A673 (cell line): Measurements from ENCODE around the gene POLR1D. TPM values are rescaled to one million over a fixed set of nuclear protein-coding genes. Genes with fewer than 3 reads are reported as not detected.

Source experiments
- BruUV-seq: library from RNA; stranded (reverse); fragments of 400-500 nt; replicated peaks from 2 replicates; lab custom pipeline; 2021; lab: Mats Ljungman, UMichigan
- CTCF ChIA-PET: fragments of 300-600 bp; sonication (Branson Sonifier 250); formaldehyde crosslinking; loops from one replicate; lab custom pipeline; 2022; ENCODE audit warnings: antibody characterized with exemption; lab: Charles Lee
- POLR2A ChIA-PET: fragments of 300-600 bp; sonication (Branson Sonifier 250); formaldehyde crosslinking; loops from one replicate; lab custom pipeline; 2022; ENCODE audit warnings: antibody characterized with exemption; ENCODE audit not compliant: low non-redundant PET; lab: Charles Lee
- DNase-seq: peaks from one replicate; pipeline ENCODE4 v3.0.0-alpha.2; 2015; ENCODE audit warnings: low spot score
- H3K27ac ChIP-seq: fragments of 200-600 bp; sonication (generic); 2 replicates; pipeline ENCODE4 v1.5.1; 2016; ENCODE audit warnings: mixed run types, low read depth, mild to moderate bottlenecking, mixed read lengths, antibody characterized with exemption, low read length; ENCODE audit not compliant: poor library complexity, severe bottlenecking
- H3K27me3 ChIP-seq: fragments of 200-600 bp; sonication (generic); replicated peaks from 2 replicates; pipeline ENCODE4 v1.6.1; 2017; ENCODE audit warnings: mixed run types, low read depth, mild to moderate bottlenecking, mixed read lengths, antibody characterized with exemption, low read length; ENCODE audit not compliant: insufficient read depth, poor library complexity
- H3K36me3 ChIP-seq: fragments of 200-600 bp; sonication (generic); 2 replicates; pipeline ENCODE4 v1.6.1; 2016; ENCODE audit warnings: mixed run types, mild to moderate bottlenecking, mixed read lengths, antibody characterized with exemption, low read length; ENCODE audit not compliant: insufficient read depth, poor library complexity, severe bottlenecking
- H3K4me1 ChIP-seq: fragments of 200-600 bp; sonication (generic); 2 replicates; pipeline ENCODE4 v1.6.1; 2017; ENCODE audit warnings: mixed run types, mild to moderate bottlenecking, mixed read lengths, antibody characterized with exemption, low read length; ENCODE audit not compliant: insufficient read depth, poor library complexity, severe bottlenecking
- H3K4me3 ChIP-seq: fragments of 200-600 bp; sonication (generic); 2 replicates; pipeline ENCODE4 v1.5.1; 2016; ENCODE audit warnings: low read depth, mixed run types, mild to moderate bottlenecking, mixed read lengths, low read length; ENCODE audit not compliant: poor library complexity, severe bottlenecking
- H3K9me3 ChIP-seq: fragments of 200-600 bp; sonication (generic); 2 replicates; pipeline ENCODE4 v1.6.1; 2016; ENCODE audit warnings: mixed run types, low read depth, mild to moderate bottlenecking, mixed read lengths, antibody characterized with exemption, low read length; ENCODE audit not compliant: poor library complexity, severe bottlenecking
- CTCF ChIP-seq: fragments of 300-800, 200-600 bp; sonication (generic); conservative IDR thresholded peaks from 2 replicates; pipeline ENCODE4 v1.5.1; 2017; ENCODE audit warnings: low read depth, mild to moderate bottlenecking, antibody characterized with exemption, low read length, moderate library complexity, mixed read lengths
- EZH2 ChIP-seq: fragments of 200-600 bp; sonication (generic); IDR thresholded peaks from 2 replicates; pipeline ENCODE4 v1.6.1; 2017; ENCODE audit warnings: borderline replicate concordance, low read depth, mild to moderate bottlenecking, mixed read lengths, antibody characterized with exemption, low read length; ENCODE audit not compliant: poor library complexity, severe bottlenecking
- intact Hi-C: fragments of 100-400 bp; cut with micrococcal nuclease; formaldehyde crosslinking; loops from one replicate; pipeline ENCODE4 v1.10.0; 2022; ENCODE audit not compliant: unreplicated experiment
- total RNA-seq: library from RNA; stranded (reverse); gene quantifications from 2 replicates; pipeline ENCODE4 v1.2.3, GENCODE V29; 2021

POLR1D gene
- total RNA-seq, 1 experiment from 2014 or later: 116 TPM

- no peak for DNase-seq
- intact Hi-C loops: no loop called here
- CTCF ChIA-PET: no interaction called here
- no peak for TF ChIP-seq EZH2
- Histone ChIP-seq H3K4me1 (no peaks in the 10 kb centered on the region), H3K27me3 (no peaks in the 10 kb centered on the region), H3K27ac (no peak overlapping the region), H3K4me3 (no peak overlapping the region), H3K9me3 (peaks cover 3% of the 10 kb centered on the region), H3K36me3 (no peaks in the 10 kb centered on the region)
- POLR2A ChIA-PET: no interaction called here
- BruUV-seq: no TSS peak
These were observed 47.0 kb upstream of the POLR1D start for GRCh38 chr13:27574661-27575060.

- DNase-seq: no peak
These were observed 43.3 kb upstream of the POLR1D start for GRCh38 chr13:27578121-27579030.

GRCh38 chr13:27583645-27584044 lies 38.0 kb upstream of the POLR1D start:
- TF ChIP-seq EZH2 (no peak), CTCF (no peak)
- H3K4me3 ChIP-seq: no peak overlapping the region
- H3K36me3 ChIP-seq: no peaks in the 10 kb centered on the region
- intact Hi-C loops: no loop called here
- H3K9me3 ChIP-seq: no peaks in the 10 kb centered on the region
- BruUV-seq: no TSS peak
- DNase-seq: peak; percentile 24
- H3K27me3 ChIP-seq: no peaks in the 10 kb centered on the region
- no peak overlapping the region for H3K27ac ChIP-seq
- H3K4me1 ChIP-seq: peaks cover 6% of the 10 kb centered on the region
- POLR2A ChIA-PET: no interaction called here
- CTCF ChIA-PET: no interaction called here

More at GRCh38 chr13:27578121-27579030, 43.3 kb upstream of the POLR1D start:
- ChIA-PET CTCF (no interaction called here), POLR2A (no interaction called here)
- Histone ChIP-seq H3K27me3 (no peaks in the 10 kb centered on the region), H3K36me3 (no peaks in the 10 kb centered on the region), H3K4me1 (peaks cover under 1% of the 10 kb centered on the region), H3K9me3 (peaks cover 3% of the 10 kb centered on the region), H3K4me3 (no peak overlapping the region), H3K27ac (no peak overlapping the region)
- intact Hi-C loops: no loop called here
- no TSS peak for BruUV-seq
- TF ChIP-seq EZH2 (no peak), CTCF (no peak)
